Subcutaneous adipose tissue (tissue), 4 donors: ENCODE data around the gene YIPF4. TPM values are rescaled to one million over a fixed set of nuclear protein-coding genes. Genes with fewer than 3 reads are reported as not detected.

ENCODE experiments used
- total RNA-seq, 4 donors: library from RNA; depleted of rRNA; stranded (reverse); fragments of >200 nt; gene quantifications; one replicate each; pipeline ENCODE4 v1.1.0, GENCODE V29; 2016
- TF ChIP-seq, protein P1 (sequence below): fragments of 450-650 bp; IDR thresholded peaks from one replicate; pipeline ENCODE4 v1.5.1; 2016; ENCODE audit warnings: low read depth, mild to moderate bottlenecking, control low read depth, antibody characterized with exemption, moderate library complexity

The YIPF4 gene
- total RNA-seq, 4 donors from 2014 or later: 29.4 to 48.9 (median 32.1) TPM

DNA sequence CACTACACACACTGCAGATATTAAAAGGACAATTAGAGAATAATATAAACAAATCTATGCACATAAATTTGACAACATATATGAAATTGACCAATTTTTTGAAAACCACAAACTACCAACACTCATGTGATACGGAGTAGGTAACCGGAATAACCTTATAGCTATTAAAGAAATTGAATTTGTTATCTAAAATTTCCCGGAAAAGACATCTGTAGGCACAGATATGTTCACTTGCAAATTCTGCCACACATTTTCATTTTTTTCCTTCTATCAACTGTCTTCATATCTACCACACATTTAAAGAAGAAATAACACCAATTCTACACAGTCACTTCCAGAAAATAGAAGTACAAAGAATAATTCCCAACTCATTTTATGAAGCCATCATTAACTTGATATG lies 35.4 kb upstream of the YIPF4 start:
- TF ChIP-seq, protein P1, sequence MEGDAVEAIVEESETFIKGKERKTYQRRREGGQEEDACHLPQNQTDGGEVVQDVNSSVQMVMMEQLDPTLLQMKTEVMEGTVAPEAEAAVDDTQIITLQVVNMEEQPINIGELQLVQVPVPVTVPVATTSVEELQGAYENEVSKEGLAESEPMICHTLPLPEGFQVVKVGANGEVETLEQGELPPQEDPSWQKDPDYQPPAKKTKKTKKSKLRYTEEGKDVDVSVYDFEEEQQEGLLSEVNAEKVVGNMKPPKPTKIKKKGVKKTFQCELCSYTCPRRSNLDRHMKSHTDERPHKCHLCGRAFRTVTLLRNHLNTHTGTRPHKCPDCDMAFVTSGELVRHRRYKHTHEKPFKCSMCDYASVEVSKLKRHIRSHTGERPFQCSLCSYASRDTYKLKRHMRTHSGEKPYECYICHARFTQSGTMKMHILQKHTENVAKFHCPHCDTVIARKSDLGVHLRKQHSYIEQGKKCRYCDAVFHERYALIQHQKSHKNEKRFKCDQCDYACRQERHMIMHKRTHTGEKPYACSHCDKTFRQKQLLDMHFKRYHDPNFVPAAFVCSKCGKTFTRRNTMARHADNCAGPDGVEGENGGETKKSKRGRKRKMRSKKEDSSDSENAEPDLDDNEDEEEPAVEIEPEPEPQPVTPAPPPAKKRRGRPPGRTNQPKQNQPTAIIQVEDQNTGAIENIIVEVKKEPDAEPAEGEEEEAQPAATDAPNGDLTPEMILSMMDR: no peak

DNA sequence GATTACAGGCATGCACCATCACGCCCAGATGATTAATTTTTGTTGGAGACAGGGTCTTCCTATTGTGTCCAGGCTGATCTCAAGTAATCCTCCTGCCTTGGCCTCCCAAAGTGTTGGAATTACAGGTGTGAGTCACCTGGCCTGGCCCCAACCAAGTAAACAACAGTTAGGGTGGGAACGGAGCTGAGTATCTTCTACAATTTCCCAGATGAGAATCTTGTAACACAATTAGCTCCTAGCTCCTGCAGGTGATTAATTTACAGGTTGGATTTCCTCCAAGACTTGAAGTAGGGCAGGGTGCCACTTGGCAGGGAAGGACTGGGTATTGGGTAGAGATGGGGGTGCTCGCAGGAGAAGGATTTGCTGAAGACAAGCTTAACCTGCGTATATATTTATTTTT lies 30.8 kb upstream of the YIPF4 start:
- TF ChIP-seq, protein P1: no peak

DNA sequence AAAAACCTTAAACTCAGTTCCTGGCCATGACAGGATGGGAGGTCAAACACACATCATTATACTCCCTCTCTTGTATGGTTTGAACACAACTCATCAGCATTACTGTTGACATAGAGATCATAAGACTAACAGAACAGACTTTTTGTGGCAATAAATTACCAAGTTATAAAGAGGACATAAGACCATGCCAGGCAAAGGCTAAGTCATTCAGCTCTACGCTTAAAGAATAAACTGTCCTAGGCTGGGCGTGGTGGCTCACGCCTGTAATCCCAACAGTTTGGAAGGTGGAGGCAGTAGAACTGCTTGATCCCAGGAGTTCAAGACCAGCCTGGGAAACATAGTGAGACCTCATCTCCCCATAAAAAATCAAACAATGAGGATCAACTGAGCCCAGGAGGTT lies 29.4 kb upstream of the YIPF4 start:
- TF ChIP-seq, protein P1: no peak

DNA sequence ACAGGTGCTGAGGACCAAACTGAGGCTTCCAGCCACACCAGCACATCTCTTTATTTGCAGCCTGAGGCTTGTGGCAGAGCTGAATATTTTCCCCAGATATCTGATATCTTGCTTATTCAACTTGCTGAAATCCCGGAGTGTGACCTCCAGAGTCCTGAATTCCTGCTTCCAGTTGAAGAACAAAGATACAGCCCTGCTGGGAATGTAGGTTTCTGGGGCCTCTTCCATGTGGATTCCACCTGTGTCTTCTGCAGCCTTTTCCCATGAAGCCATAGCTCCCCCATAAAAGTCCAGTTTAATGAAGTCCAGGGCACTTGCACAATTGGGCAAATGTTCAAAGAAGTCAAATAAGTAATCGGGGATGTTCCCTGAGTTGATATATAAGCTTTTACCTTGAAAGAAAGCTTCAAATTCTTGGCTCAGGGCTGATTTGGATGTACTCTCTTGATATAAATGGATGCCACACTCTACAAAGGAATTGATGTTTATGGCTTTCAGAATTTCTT lies 27.9 kb upstream of the YIPF4 start:
- TF ChIP-seq, protein P1: no peak

DNA sequence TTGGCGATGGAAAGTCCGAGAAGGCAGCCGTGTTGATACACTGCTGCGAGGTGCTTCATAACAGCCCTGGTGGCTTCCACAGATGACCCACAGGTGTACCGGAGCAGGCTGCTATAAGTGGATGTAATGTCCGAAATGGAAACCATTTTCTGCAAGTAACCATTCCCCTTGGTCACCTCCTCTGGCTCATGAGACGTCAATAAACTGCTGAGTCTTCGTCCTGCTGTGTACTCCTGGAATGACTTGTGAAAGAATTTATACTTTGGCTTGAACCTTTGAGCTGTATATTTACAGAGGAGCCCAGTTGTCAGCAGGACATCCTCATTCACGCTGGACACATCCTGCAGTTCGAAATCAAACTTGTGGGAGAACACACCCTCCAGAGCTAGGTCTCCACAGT lies 27.4 kb upstream of the YIPF4 start:
- TF ChIP-seq, protein P1: no peak

DNA sequence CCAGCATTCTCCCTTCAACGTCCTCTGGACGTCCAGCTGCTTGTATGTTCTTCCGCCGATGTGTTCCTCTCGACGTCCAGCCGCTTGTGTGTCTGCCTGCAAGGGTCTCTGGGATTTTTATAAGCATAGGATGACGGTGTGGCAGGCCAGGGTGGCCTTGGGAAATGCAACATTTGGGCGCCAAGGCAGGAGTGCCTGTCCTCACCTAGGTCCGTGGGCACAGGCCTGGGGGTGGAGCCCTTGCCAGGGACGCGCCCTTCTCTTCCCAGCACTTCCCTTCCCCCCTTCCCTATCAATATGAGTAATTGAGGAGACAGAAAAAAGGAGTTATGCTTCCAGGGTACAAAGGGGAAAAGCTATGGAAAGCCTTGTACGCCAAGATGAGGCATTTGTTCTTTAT lies 19.5 kb upstream of the YIPF4 start:
- TF ChIP-seq, protein P1: no peak

DNA sequence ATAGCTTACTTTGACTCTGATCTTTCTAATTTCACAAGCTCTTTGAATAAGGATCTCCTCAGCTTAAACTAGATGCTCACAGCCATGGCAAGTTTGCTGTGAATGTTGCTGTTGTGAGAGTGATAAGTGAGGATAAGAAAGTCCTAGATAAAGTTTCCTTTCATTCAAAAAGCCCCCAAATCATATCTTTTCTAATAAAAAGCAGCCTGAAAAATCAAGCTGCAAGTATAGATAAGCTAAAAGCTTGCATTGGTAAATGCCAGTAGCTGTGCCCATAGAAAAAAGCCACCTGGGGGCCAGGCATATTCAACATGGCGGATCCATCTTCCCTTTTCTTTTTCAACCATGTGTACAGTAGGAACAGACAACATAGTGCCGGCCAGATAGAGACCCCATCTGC lies 17.3 kb upstream of the YIPF4 start:
- TF ChIP-seq, protein P1: no peak
